Measurements from ENCODE around the gene PRDM7.
"Not testable (repeated sequence)": the region's sequence is repeated elsewhere in the genome, so short reads cannot be mapped to it uniquely, and the experiment has no call there.

DNA sequence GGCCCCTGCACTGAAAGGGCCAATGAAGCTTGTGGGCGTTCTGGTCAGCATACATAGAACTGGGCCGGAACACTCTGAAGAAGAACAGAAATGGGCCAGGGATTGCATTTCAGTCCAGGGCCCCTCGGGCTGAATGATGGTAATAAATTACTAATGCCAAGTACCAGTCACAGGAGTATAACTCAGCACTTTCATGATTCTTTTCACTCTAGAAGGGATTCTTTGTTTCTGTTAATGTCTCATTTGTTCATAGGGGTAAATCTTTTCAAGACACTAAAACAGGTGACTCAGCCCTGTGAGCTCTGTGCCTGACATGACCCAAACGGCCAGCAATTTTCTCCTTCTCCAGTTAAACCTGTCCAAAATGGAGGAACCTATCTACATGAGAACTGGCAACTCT, 15.7 kb upstream of the PRDM7 start:
- TF ChIP-seq, protein P1, sequence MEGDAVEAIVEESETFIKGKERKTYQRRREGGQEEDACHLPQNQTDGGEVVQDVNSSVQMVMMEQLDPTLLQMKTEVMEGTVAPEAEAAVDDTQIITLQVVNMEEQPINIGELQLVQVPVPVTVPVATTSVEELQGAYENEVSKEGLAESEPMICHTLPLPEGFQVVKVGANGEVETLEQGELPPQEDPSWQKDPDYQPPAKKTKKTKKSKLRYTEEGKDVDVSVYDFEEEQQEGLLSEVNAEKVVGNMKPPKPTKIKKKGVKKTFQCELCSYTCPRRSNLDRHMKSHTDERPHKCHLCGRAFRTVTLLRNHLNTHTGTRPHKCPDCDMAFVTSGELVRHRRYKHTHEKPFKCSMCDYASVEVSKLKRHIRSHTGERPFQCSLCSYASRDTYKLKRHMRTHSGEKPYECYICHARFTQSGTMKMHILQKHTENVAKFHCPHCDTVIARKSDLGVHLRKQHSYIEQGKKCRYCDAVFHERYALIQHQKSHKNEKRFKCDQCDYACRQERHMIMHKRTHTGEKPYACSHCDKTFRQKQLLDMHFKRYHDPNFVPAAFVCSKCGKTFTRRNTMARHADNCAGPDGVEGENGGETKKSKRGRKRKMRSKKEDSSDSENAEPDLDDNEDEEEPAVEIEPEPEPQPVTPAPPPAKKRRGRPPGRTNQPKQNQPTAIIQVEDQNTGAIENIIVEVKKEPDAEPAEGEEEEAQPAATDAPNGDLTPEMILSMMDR (IDR thresholded peaks at IDR 0.05; ENCODE audit: low read length), result not testable (repeated sequence)
- TF ChIP-seq EZH2 (IDR thresholded peaks at IDR 0.05; ENCODE audit: borderline replicate concordance, low read length), result not testable (repeated sequence)
